Measurements from ENCODE around the gene ZKSCAN4.

ZKSCAN4 gene

DNA sequence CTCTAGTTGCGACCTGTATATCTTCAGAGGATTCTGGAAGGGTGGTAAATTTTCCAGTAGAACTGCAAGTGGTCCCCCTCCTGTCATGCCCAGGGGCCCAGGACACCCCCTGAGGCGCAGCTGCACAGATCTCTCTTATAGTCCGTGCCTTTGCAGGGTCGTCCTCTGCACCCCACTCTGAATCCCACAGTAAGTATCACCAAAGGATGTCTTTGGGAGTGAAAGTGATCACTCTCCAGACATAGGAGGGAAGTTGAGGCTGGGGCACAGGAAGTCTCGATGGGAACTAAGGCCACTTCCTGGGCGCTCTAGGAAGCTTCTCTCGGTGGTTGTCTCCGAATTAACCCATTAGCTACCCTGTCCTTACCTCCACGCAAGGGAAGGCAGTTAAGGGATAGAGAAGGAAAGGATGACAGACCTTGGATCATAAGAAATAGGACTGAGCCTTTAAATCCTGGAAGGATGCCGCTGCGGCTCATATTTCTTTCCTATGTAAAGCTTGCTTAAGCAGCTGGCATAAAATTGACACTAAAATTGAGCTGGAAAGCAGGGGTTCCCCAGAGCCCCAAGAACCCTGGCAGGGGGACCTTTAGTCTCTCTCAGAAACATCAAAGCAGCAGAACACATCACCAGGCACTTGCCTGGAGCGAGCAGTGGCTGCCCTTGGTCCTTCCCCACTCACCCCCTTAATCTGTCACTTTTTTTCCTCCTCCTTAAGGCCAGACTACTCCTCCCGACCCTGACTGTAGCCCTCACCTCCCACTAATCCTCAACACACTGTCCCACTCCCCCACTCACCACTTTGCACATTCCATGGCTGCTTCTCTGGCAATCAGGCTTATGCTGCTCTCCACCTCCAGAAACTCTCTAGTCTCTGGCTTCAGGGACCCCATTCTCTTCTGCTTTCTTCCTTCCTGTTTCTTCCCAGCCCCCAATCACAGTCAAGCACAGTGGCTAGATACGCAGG lies at the start of gene ZKSCAN4:
Gene ZKSCAN4 (minus strand): TSS at position 261 of the 967 bp plus-strand sequence. CDS start 289 bp downstream, outside the sequence.
- DNase-seq (ENCODE audit: low read depth) = peak; percentile 45

DNA sequence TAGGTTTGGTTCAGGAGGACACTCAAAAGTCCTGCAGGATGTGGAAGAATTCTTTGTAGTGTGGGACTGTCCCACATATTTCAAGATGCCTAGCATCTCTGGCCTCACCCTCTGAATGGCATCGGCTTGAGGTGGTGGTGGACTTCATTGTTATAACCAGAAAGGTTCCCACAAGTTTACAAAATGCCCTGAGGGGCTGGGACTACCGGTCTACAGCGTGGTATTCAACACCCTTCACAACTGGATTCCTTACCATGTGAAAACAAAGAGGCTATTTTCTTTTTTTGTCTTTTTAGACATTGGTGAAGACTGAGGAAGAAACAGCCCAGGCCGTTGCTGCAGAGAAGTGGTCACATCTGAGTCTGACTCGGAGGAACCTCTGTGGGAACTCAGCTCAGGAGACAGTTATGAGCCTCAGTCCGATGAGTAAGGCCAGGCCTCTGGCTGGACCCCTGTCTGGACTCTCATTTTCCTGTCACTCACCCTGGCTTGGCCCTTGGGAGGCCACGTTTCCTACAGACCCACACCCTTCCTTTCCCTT lies 44.5 kb upstream of the ZKSCAN4 start:
- DNase-seq (ENCODE audit: low read depth) = no peak

- DNase-seq (ENCODE audit: low read depth) = no peak
Measured at GRCh38 chr6:28295326-28295725, 43.3 kb upstream of the ZKSCAN4 start.

- DNase-seq (ENCODE audit: low read depth) = no peak
Measured at GRCh38 chr6:28291573-28291972, 39.5 kb upstream of the ZKSCAN4 start.

DNA sequence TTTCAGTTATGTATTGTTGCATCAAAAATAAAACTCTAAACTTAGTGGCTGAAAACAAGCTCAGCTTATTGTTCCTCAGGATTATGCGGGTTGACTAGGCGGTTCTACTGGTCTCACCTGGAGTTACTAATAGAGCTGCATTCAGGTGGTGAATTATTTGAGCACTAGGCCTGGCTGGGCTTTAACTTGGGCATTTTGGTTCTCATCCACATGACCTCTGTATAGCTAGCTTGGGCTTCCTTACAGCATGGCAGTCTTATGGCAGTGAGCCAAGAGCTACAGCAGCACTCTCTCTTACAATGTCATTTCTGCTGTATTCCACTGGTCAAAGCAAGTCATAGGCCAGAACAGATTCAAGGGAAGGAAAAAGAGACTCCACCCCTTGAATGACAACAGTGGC lies 30.9 kb upstream of the ZKSCAN4 start:
- DNase-seq (ENCODE audit: low read depth) = no peak

GRCh38 chr6:28281288-28282064 lies 29.4 kb upstream of the ZKSCAN4 start, which contains the start of gene PGBD1:
Gene PGBD1 (plus strand): TSS chr6:28281572. CDS start chr6:28283814, 2,242 bp downstream.
- DNase-seq (ENCODE audit: low read depth) = peak; percentile 22

GRCh38 chr6:28280595-28281287 lies 28.7 kb upstream of the ZKSCAN4 start:
- no peak for DNase-seq (ENCODE audit: low read depth)

- DNase-seq (ENCODE audit: low read depth) = no peak
Measured at GRCh38 chr6:28277746-28278145, 25.7 kb upstream of the ZKSCAN4 start.

DNA sequence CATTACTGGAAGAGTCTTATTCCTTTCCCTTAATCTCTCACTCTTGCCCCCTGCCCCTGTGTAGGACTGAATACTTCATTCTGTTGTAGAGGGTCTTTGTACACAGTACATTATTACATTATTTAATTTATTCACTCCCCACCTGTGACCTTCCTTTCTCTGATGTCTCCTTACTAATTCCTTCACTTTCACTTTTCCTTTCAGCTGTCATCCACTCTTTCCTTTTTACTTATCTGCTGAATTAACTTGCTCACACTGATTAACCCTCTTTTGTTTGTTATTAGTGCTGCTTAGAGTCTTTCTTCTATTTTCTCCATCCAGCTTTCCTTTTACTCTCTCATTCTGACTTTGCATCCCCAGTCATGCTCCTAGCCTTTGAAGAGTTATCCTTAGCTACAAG lies 22.8 kb upstream of the ZKSCAN4 start:
- DNase-seq (ENCODE audit: low read depth) = no peak

- no peak for DNase-seq (ENCODE audit: low read depth)
Measured at GRCh38 chr6:28269492-28269891, 17.4 kb upstream of the ZKSCAN4 start.

GRCh38 chr6:28267695-28268059 lies 15.6 kb upstream of the ZKSCAN4 start:
- DNase-seq (ENCODE audit: low read depth) = no peak

DNA sequence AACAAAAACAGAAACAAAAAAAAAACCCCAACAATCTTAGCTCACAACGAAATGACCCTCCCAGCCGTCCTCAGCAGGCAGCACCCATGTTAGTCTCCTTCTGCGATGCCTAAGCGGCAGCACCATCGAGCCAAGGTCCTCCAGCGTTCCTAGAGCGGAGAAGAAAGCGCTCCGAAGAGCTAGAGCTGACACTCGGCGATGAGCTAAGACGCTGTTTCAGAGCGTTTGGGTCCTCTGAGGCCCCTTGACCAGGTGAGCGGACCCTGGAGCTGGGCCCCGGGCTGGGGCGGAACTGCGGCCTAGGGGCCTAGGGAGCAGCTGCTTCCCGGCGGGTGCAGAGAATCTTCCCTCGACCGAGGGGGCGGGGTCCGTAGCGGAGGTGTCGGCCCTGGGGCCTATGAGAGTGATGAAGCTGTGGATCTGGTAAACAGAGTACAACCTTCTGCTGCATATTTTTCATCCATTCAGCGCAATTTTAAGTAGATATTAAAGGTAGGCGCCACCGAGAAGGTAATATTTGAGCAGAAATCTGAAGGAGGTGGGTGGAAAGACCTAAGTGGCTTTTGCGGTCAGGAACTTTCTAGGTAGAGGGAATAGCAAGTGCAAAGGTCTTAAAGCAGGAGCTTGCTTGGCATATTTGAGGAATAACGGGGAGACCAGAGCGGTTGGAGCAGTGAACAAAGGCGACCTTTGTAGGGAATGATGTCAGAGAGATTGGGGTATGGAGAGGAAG lies 15.1 kb upstream of the ZKSCAN4 start, which contains the start of gene ZSCAN26:
Gene ZSCAN26 (plus strand): TSS at position 182 of the 733 bp plus-strand sequence. CDS start 4,777 bp downstream, outside the sequence.
- peak; percentile 45 for DNase-seq (ENCODE audit: low read depth)

DNA sequence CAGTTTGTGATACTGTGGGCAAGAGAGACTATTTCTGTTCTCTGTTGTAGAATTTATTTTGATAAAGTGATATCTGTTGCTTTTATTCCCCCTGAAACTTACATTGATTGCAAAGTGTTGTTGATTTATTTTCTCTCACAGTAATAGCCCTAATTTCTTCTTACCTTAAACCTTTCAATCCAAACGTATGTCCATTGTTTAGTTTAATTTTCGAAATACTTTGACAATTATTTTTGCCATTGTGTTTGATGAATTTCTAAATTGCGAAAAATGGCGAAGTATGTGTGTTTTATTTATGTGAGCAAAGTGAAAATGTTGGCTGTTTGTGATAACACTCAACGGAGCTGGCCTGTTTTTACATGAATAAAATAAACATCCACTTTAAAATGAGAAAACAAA lies 14.5 kb upstream of the ZKSCAN4 start:
- no peak for DNase-seq (ENCODE audit: low read depth)

GRCh38 chr6:28264834-28265401 lies 12.8 kb upstream of the ZKSCAN4 start:
- DNase-seq (ENCODE audit: low read depth) = no peak

DNA sequence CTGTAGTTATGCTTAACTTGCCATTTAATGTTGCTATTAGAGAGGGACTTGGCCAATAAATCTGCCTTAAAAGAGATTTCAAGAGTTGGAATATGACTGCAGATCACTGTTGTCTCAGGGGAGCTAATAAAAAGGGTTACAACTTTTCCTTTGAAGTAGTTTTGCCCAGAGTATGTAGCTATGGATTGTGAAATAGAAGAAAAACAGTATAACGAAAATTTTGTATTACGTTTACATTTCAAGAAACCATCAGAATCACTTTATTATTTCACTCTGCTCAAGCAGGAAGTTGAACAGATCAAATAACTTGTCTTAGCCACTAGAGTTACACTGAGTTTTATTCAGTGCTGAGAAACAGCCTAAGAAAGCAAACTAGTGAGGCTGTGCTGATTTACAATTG lies 11.9 kb upstream of the ZKSCAN4 start:
- no peak for DNase-seq (ENCODE audit: low read depth)

GRCh38 chr6:28258877-28259777 lies 7.1 kb upstream of the ZKSCAN4 start, which contains the start of gene NKAPL:
Gene NKAPL (plus strand): TSS chr6:28259297. CDS start chr6:28259372, 75 bp downstream.
- peak; percentile 31 for DNase-seq (ENCODE audit: low read depth)

- no peak for DNase-seq (ENCODE audit: low read depth)
Measured at GRCh38 chr6:28257042-28257441, 5.0 kb upstream of the ZKSCAN4 start.

- no peak for DNase-seq (ENCODE audit: low read depth)
Measured at GRCh38 chr6:28254121-28254519, 2.1 kb upstream of the ZKSCAN4 start.

DNA sequence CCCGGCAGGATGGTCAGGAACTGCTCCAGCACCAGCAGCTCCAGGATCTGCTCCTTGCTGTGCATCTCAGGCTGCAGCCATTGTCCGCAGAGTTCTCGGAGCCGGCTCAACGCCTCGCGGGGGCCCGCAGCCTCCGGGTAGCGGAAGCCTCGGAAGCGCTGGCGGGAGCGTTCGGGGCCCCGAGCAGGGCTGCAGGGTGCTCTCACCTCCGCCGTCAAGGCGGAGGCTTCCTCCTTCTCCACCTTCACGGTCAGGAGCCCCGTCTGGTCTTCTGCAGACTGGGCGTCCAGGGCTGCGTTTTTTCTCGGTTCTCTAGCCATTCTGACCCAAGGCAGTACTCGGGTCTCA lies 434 bp downstream of the ZKSCAN4 start:
- DNase-seq (ENCODE audit: low read depth) = no peak

DNA sequence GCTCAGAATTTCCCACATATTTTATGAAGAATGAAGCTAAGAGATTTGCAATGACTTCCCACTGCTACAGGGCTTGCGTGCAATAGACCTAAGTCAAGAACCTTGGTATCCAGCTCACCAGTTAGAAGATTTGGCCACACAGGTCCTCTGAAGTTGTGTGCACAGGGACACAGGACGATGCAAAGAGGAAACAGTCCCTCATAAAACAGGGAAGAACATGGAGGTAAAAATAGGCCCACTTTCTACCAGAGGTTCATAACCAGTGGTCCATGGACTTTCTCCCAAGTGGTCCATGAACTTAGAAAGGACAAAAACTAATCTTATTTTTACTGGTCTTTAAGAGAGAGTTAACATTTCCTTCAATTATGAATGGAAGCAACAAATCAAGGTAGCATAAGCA lies 1.3 kb downstream of the ZKSCAN4 start:
- no peak for DNase-seq (ENCODE audit: low read depth)

Measured in stimulated activated CD8-positive, alpha-beta memory T cell treated with anti-CD3 and anti-CD28 coated beads, Interleukin-15, amount 100 ng/mL, for 24 hours (primary cell).